GM18861 (cell line): ENCODE measurements around the gene VPS8.
"Not testable (repeated sequence)": the region's sequence is repeated elsewhere in the genome, so short reads cannot be mapped to it uniquely, and the experiment has no call there.

Experiments used
- ATAC-seq: cut with Tn5 transposase; IDR thresholded peaks from one replicate; pipeline ENCODE4 v1.9.1; 2021; ENCODE audit not compliant: unreplicated experiment

Gene VPS8

GRCh38 chr3:184977796-184978195 lies 165.8 kb downstream of the VPS8 start:
- no peak for ATAC-seq

GRCh38 chr3:184981071-184981470 lies 169.1 kb downstream of the VPS8 start:
- no peak for ATAC-seq

DNA sequence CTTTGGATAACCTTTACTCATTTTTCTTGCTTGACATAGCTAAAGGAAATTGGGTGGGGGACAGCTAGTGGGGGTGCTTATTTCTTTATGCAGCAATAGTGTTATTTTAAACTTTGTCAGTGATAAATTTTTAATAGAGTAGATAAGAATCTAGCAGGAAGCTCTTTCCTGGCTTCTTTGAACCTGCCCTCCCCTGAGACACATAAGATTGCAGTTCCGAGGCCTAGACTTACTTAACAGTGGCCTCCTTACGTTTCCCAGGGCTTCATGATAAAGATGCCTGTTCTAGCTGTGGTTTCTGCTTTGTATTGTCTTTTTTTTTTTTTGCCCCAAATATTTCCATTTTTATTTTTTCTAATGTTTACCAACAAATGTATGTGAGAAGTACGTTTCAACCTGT lies 170.1 kb downstream of the VPS8 start:
- no peak for ATAC-seq

DNA sequence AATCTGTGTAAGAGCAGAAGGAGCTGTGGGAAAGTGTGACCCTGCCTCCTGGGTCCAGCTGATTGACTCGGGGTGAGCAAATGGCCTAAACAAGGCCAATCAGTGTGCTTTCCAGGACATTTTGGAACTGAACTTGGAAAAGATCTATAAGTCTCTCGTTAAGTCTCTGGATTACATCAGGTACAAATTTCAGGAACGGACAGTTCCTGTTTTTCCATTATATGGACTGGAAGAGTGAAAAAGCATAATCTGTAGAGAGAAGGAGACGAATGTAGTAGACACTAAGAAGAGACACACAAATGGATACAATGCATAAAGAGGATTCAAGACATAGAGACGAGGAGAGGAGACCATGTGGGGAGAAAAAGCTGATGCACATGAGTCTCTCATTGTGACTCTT lies 173.6 kb downstream of the VPS8 start:
- ATAC-seq = no peak

DNA sequence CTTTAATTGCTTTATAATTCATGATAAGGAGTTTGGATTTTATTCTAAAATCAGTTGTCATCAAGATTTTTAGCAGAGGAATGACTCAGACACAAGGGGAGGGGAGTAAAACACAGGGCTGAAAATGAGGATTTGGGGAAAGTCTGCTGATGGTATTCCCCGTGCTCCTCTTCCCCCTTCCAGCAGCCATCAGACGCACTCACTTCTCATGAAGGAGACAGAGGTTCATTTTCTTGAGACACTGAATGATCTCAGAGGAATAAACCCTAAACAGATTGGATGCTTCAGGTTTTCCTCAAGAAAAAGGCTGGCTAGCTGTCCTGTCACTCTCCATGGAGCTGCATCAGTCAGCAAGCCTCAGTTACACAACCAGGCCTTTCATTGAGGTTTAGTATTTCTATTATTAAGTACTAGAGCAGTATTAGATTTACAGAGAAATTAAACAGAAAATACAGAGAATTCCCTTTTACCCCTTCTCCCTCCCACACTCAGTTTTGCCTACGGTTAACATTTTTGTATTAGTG lies 174.5 kb downstream of the VPS8 start:
- no peak for ATAC-seq

DNA sequence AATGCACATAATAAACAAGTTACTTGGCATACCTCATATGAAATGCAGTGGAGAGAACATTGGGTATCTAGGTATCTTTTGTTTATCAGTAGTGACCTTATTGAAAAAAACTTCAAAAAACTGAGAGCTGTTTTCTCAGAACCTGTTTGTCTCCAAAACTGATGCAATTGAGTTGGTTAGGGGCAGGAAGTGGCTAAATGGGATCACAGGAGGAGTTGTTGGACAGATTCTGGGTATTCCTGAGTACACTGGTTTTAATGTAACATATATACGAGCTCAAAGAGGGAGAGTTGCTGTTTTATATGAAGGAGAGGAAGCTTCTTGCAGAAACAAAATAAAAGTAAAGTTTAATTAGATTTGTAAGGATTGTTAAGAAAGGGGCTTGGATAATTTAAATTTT lies 181.4 kb downstream of the VPS8 start:
- no peak for ATAC-seq

DNA sequence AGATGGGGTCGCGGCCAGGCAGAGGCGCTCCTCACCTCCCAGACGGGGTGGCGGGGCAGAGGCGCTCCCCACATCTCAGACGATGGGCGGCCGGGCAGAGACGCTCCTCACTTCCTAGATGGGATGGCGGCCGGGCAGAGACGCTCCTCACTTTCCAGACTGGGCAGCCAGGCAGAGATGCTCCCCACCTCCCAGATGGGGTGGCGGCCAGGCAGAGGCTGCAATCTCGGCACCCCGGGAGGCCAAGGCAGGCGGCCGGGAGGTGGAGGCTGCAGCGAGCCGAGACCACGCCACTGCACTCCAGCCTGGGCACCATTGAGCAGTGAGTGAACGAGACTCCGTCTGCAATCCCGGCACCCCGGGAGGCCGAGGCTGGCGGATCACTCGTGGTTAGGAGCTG lies 191.9 kb downstream of the VPS8 start:
- not testable (repeated sequence) for ATAC-seq

- ATAC-seq = no peak
Measured at GRCh38 chr3:185009650-185010049, 197.7 kb downstream of the VPS8 start.

GRCh38 chr3:185017584-185017983 lies 205.6 kb downstream of the VPS8 start:
- not testable (repeated sequence) for ATAC-seq

DNA sequence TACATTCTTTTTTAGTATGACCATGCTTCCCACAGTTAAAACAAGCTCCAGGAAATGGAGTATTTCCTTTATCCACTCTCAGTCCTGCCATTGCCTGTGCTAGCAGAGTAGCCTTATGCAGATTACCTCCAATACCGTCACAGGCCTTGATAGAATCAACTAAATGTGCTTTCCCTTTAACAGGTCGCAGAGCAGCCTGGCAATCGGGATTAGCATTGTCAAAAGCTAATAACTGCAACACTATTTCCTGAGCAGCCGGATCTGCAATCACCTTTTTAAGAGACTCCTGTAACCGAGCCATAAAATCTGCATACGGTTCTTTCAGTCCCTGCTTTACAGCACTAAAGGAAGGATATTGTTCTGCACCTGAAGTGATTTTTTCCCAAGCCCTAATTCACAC lies 206.0 kb downstream of the VPS8 start:
- not testable (repeated sequence) for ATAC-seq

DNA sequence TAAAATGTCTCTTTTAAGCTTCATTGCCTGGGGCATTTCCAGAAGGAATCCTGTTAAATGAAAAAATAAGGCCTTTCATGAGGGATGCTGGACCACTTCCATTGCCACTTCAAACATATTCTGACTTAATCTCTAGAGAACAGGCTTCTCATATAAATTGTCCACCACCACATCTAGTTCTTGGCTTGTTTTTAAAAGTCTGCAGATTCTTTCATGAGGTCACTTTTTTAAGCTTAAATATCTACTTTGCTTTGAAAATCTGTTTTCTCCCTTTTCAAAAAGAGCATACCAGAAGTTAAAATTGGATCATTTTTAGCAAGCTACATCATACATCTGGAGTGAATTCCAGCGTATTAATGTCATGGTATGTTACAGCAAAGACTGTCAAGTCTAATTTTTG lies 209.3 kb downstream of the VPS8 start:
- ATAC-seq = no peak

DNA sequence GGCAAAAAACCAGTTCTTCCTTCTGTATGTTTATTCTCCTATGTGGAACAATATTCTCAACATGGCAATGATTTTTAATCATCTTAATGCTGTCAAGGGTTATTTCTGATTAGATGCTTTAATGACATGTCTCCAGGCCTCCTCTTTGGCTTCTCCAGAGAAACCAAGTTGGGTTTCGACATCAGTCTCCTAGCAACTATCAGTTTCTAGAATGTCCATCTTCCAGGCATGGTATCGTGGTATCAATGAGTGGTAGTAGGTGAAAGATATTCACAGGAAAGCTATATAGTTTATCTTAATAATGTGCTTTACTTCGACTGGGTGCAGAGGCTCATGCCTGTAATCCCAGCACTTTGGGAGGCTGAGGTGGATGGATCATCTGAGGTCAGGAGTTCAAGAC lies 212.4 kb downstream of the VPS8 start:
- no peak for ATAC-seq

- ATAC-seq = no peak
Measured at GRCh38 chr3:185024966-185025365, 213.0 kb downstream of the VPS8 start.

DNA sequence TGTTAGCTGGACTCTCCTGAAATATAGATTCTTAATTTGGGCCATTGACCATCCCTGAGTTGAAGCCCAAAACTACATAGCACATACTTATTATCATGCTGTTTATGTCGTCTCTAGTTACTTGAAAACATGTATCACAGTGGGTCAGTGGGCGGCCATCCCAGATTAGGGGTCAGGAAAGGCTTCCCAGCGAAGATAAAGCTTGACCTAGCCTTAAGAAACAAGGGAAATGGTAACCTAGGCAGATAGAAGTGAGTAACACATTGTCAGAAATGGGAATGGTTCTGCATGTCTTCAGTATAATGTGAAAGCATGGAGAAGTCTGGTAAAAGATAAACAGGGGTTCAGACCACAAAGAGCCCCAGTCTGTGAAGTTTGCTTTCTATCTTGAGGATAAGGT lies 216.2 kb downstream of the VPS8 start:
- no peak for ATAC-seq

- ATAC-seq = no peak
Measured at GRCh38 chr3:185029086-185029485, 217.1 kb downstream of the VPS8 start.

GRCh38 chr3:185030399-185030798 lies 218.4 kb downstream of the VPS8 start:
- ATAC-seq = no peak

- no peak for ATAC-seq
Measured at GRCh38 chr3:185030951-185031350, 219.0 kb downstream of the VPS8 start.

GRCh38 chr3:185037801-185038200 lies 225.8 kb downstream of the VPS8 start:
- no peak for ATAC-seq

DNA sequence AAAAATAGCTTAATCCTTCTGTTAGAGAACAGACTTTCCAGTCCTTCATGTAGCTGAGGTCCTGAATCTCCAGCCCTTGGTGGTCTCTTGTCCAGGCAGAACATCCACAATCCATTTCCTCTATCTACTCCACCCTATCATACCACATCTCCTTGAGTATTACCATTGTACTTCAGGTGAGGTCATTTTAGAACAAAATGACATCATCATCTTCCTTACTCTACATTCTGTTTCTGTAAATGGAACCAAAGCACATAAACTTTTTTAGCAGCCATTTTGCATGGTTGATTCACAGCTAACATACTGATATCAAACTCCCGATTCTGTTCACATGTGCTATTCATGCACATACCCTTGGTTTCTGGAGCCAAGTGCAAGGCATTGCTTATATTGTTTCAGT lies 228.5 kb downstream of the VPS8 start:
- ATAC-seq = no peak

- no peak for ATAC-seq
Measured at GRCh38 chr3:185041540-185041939, 229.6 kb downstream of the VPS8 start.

DNA sequence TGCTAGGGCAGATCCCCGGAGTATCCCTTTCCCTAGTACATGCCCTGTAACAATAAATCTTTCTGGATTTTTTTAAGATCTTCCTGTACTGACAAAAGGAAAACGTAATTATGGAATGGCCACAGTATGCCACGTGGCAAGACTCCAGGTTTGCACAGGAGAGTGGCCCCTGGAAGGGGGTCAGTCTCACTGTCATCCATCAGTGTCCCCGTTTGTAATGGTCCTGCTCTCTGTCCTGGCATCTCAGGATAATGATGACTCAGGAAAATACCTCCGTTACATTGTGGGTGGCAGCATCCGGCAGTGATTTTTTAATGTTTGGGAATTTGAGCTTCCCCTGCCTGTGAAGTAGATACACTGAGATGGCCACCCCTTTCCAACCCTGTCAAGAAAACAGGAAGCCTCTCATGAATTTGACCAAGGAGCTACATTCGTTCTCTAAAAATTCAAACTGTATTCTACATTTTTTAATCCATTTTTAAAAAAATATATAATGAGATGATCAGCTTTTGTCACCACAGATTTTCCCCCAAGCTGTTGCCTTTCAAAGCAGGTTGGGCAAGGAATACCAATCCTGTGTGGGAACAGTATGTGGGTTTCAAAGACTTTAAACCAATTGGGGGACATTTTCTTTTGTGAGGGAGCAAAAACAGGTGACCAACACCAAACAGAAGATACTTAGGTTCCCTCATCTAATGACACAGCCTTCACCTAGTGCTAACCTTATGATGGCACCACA lies 230.5 kb downstream of the VPS8 start:
- no peak for ATAC-seq

DNA sequence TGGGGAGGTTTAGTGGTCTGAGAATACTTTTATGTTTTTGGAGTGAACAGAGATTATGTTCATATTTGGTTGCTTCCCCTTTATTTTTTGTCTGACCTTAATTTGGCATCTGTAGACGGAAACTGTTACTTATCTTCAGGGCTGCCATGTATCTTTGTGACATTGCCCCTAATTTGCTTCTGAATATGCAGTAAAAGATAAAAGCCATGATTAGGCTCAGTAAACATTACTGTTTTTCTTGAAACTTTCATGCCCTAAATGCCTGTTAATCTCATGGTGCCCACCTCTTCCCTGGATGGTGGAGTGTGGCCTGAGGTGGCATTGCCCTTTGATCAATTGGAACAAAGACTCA lies 234.2 kb downstream of the VPS8 start:
- no peak for ATAC-seq

DNA sequence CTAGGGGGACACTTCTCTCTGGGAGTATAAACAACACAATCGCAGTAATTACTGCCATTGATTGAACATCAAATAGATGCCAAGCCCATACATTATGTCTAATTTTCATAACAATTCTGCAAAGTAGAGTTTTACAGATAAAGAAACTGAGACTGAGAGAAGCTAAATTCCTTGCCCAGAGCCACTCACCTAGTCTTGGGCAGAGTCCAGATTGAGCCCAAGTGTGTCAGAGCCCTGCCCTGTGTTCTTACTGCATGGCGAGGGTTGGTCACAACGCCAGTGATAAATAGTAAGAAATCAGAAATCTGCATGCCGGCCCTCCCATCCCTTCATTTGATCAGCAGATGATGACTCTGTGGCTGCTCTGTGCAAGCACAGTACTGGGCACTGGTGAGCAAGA lies 234.6 kb downstream of the VPS8 start:
- ATAC-seq = no peak
